Loucy (cell line): Measurements from ENCODE around the gene ITGB1BP2.
"Not testable (repeated sequence)": the region's sequence is repeated elsewhere in the genome, so short reads cannot be mapped to it uniquely, and the experiment has no call there.

Experiments used
- H2AFZ ChIP-seq: fragments of 200-600 bp; sonication (generic); 2 replicates; pipeline ENCODE4 v1.6.0; 2016; ENCODE audit warnings: antibody characterized with exemption, mild to moderate bottlenecking, low read length, moderate library complexity
- H3F3A ChIP-seq: fragments of 200-600 bp; 2 replicates; pipeline ENCODE4 v1.6.0; 2016; ENCODE audit warnings: antibody characterized with exemption, low read depth, mild to moderate bottlenecking
- H3K27me3 ChIP-seq: fragments of 200-600 bp; sonication (generic); 2 replicates; pipeline ENCODE4 v1.6.1; 2014; ENCODE audit warnings: low read length, mild to moderate bottlenecking; ENCODE audit not compliant: insufficient read depth, poor library complexity, severe bottlenecking
- H3K36me3 ChIP-seq: fragments of 200-600 bp; sonication (generic); 2 replicates; pipeline ENCODE4 v1.6.1; 2016; ENCODE audit warnings: low read length; ENCODE audit not compliant: insufficient read depth
- H3K4me1 ChIP-seq: fragments of 200-600 bp; sonication (generic); 2 replicates; pipeline ENCODE4 v1.5.1; 2014; ENCODE audit warnings: low read length, mild to moderate bottlenecking; ENCODE audit not compliant: insufficient read depth, poor library complexity, severe bottlenecking
- H3K4me2 ChIP-seq: fragments of 200-600 bp; sonication (generic); 2 replicates; pipeline ENCODE4 v1.6.0; 2014; ENCODE audit warnings: antibody characterized with exemption, low read length, low read depth, mild to moderate bottlenecking; ENCODE audit not compliant: poor library complexity, severe bottlenecking
- H3K4me3 ChIP-seq: fragments of 200-600 bp; sonication (generic); 2 replicates; pipeline ENCODE4 v1.5.1; 2014; ENCODE audit warnings: low read length, mild to moderate bottlenecking, mixed read lengths; ENCODE audit not compliant: poor library complexity, severe bottlenecking
- H3K79me2 ChIP-seq: fragments of 200-600 bp; sonication (generic); 2 replicates; pipeline ENCODE4 v1.6.1; 2014; ENCODE audit warnings: low read length; ENCODE audit not compliant: insufficient read depth
- H3K9ac ChIP-seq: fragments of 200-600 bp; sonication (generic); 2 replicates; pipeline ENCODE4 v1.6.0; 2014; ENCODE audit warnings: mild to moderate bottlenecking, low read depth, low read length, moderate library complexity; ENCODE audit not compliant: poor library complexity, severe bottlenecking
- H3K9me2 ChIP-seq: fragments of 200-600 bp; sonication (generic); replicated peaks from 2 replicates; pipeline ENCODE4 v1.6.1; 2016; ENCODE audit warnings: low read depth, low read length, mixed read lengths
- H3K9me3 ChIP-seq: fragments of 200-600 bp; sonication (generic); 2 replicates; pipeline ENCODE4 v1.6.1; 2014; ENCODE audit warnings: mild to moderate bottlenecking, antibody characterized with exemption, low read length, low read depth; ENCODE audit not compliant: insufficient read depth
- H4K20me1 ChIP-seq: fragments of 200-600 bp; sonication (generic); 2 replicates; pipeline ENCODE4 v1.6.0; 2014; ENCODE audit warnings: antibody characterized with exemption, low read length, mild to moderate bottlenecking; ENCODE audit not compliant: insufficient read depth, poor library complexity, severe bottlenecking
- EZH2phosphoT487 ChIP-seq: fragments of 200-600 bp; IDR thresholded peaks from 2 replicates; pipeline ENCODE4 v1.6.1; 2018; ENCODE audit warnings: antibody characterized with exemption, mild to moderate bottlenecking, moderate library complexity, borderline replicate concordance
- TF ChIP-seq, protein P1 (sequence below): fragments of 200-600 bp; sonication (generic); conservative IDR thresholded peaks from 2 replicates; pipeline ENCODE4 v1.5.1; 2014; ENCODE audit warnings: mild to moderate bottlenecking, antibody characterized with exemption, low read length

ITGB1BP2 gene

DNA sequence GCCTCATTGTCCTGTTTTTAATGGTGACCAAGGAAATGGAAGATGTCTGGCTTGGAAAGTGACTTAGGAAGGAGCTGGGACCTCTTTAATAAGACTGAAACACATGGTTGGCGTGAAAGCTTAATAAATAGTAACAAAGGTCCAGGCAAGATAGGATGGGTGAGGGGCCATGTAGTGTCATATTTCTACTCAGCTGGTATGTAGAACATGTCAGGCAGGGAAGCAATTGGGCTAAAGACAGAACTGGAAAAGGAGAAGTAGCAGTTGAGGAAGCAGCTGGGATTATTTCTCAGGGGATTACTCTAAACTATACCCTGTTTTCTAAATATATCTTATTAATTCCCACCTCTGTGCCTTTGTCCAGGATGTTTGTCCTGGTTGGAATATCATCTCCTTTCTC lies 18.6 kb downstream of the ITGB1BP2 start:
- Histone ChIP-seq H3K4me1 (no peaks in the 10 kb centered on the region), H3K79me2 (no peaks in the 10 kb centered on the region), H3K9me2 (no peaks in the 10 kb centered on the region), H2AFZ (no peak overlapping the region), H4K20me1 (no peaks in the 10 kb centered on the region), H3K9ac (no peak overlapping the region), H3K9me3 (no peaks in the 10 kb centered on the region), H3K36me3 (no peaks in the 10 kb centered on the region), H3K4me3 (no peak overlapping the region), H3K27me3 (no peaks in the 10 kb centered on the region), H3F3A (no peaks in the 10 kb centered on the region), H3K4me2 (no peak overlapping the region)
- TF ChIP-seq EZH2phosphoT487: no peak
- TF ChIP-seq, protein P1, sequence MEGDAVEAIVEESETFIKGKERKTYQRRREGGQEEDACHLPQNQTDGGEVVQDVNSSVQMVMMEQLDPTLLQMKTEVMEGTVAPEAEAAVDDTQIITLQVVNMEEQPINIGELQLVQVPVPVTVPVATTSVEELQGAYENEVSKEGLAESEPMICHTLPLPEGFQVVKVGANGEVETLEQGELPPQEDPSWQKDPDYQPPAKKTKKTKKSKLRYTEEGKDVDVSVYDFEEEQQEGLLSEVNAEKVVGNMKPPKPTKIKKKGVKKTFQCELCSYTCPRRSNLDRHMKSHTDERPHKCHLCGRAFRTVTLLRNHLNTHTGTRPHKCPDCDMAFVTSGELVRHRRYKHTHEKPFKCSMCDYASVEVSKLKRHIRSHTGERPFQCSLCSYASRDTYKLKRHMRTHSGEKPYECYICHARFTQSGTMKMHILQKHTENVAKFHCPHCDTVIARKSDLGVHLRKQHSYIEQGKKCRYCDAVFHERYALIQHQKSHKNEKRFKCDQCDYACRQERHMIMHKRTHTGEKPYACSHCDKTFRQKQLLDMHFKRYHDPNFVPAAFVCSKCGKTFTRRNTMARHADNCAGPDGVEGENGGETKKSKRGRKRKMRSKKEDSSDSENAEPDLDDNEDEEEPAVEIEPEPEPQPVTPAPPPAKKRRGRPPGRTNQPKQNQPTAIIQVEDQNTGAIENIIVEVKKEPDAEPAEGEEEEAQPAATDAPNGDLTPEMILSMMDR: no peak

DNA sequence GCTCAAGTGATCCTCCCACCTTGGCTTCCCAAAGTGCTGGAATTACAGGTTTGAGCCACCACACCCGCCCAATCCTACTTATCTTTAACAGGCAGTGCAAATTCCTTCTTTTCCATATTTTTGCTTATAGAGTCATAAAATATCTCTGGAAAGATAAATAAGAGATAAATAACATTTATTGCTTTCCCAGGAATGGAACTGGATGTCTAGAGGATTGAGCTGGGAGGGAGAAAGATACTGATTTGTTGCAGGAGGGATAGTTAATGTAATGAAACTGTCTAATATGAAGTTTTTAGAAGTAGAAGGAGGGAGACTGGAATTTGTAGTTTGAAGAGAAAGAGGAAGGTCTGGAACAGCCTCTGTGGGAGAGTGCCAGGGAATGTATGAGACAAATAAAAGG lies 20.2 kb downstream of the ITGB1BP2 start:
- Histone ChIP-seq H4K20me1 (no peaks in the 10 kb centered on the region), H3K36me3 (no peaks in the 10 kb centered on the region), H3K9ac (no peak overlapping the region), H2AFZ (no peak overlapping the region), H3K79me2 (no peaks in the 10 kb centered on the region), H3K9me2 (no peaks in the 10 kb centered on the region), H3K4me1 (no peaks in the 10 kb centered on the region), H3F3A (no peaks in the 10 kb centered on the region), H3K4me2 (no peak overlapping the region), H3K4me3 (no peak overlapping the region), H3K9me3 (no peaks in the 10 kb centered on the region), H3K27me3 (no peaks in the 10 kb centered on the region)
- no peak for TF ChIP-seq EZH2phosphoT487
- TF ChIP-seq, protein P1: no peak

DNA sequence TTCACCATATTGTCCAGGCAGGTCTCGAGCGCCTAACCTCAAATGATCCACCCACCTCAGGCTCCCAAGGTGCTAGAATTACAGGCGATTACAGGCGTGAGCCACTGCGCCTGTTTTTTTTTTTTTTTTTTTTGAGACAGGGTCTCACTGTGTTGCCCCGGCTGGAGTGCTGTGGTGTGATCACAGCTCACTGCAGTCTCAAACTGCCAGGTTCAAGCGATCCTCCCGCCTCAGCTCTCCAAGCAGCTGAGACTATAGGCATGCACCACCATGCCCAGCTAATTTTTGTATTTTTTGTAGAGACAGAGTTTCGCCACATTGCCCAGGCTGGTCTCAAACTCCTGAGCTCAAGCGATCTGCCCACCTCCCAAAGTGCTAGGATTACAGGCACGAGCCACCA lies 22.9 kb downstream of the ITGB1BP2 start:
- not testable (repeated sequence) for H2AFZ ChIP-seq, H3K79me2 ChIP-seq, H3K4me3 ChIP-seq, H3K27me3 ChIP-seq, H3K9me3 ChIP-seq, H3K4me2 ChIP-seq, H3K4me1 ChIP-seq, H3F3A ChIP-seq, H4K20me1 ChIP-seq, H3K36me3 ChIP-seq, H3K9ac ChIP-seq, H3K9me2 ChIP-seq

DNA sequence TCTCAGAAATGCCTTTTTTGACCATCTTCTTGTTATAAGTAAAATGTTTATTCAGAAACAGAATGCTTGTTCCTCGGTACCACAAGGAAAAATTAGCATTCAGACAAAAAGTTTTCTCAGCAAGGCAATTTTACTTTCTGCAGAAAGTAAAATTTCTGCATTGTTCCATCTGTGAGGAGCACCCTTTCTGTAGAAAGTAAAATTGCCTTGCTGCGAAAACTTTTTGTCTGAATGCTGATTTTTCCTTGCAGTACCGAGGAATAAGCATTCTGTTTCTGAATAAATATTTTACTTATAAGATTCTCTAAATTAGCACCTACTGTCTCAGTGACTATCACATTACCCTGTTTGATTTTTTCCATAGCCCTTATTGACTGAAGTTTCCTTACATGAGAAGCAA lies 24.8 kb downstream of the ITGB1BP2 start:
- TF ChIP-seq, protein P1: no peak
- TF ChIP-seq EZH2phosphoT487: no peak

DNA sequence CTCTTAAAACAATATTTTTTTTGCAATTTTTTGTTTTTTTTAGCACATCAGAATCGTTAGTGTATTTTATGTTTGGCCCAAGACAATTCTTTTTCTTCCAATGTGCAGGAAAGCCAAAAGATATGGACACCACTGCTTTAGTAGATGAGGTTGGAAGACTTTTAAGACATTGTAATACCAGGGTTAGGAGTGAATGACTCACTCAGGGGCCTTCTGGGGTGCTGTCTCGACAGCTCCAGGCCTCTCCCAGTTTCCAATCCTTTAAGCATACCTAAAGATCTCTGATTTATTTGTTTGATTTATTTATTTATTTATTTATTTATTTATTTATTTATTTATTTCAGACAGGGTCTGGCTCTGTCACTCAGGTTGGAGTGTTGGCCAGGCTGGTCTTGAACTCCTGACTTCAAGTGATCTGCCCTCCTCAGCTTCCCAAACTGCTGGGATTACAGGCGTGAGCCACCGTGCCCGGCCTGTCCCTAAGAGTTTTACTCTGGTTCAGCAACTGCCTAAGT lies 47.7 kb downstream of the ITGB1BP2 start:
- H3K9me3 ChIP-seq, H4K20me1 ChIP-seq, H3K79me2 ChIP-seq, H3K4me2 ChIP-seq, H3K4me3 ChIP-seq, H3K4me1 ChIP-seq, H2AFZ ChIP-seq, H3K36me3 ChIP-seq, H3K27me3 ChIP-seq, H3F3A ChIP-seq, H3K9ac ChIP-seq, H3K9me2 ChIP-seq: not testable (repeated sequence)

More for the DNA sequence above, 24.8 kb downstream of the ITGB1BP2 start:
- Histone ChIP-seq H3K4me3 (no peak overlapping the region), H3K9ac (no peak overlapping the region), H3K9me2 (no peaks in the 10 kb centered on the region), H3F3A (no peaks in the 10 kb centered on the region), H2AFZ (no peak overlapping the region), H4K20me1 (no peaks in the 10 kb centered on the region), H3K9me3 (no peaks in the 10 kb centered on the region), H3K36me3 (no peaks in the 10 kb centered on the region), H3K4me2 (no peak overlapping the region), H3K4me1 (no peaks in the 10 kb centered on the region), H3K79me2 (no peaks in the 10 kb centered on the region), H3K27me3 (no peaks in the 10 kb centered on the region)
